GM12873 (cell line): ENCODE results near the gene ERH.

Experiments
- CTCF ChIP-seq: IDR thresholded peaks from 2 replicates; pipeline ENCODE4 v1.5.1; 2012; ENCODE audit warnings: low read depth, mild to moderate bottlenecking, moderate library complexity, low read length, control low read depth; ENCODE audit not compliant: insufficient read depth; ENCODE audit errors: missing control alignments

Gene ERH

GRCh38 chr14:69333791-69334337 lies 64.2 kb downstream of the ERH start:
- no peak for TF ChIP-seq CTCF

- TF ChIP-seq CTCF, result no peak
Observed at GRCh38 chr14:69332782-69333395, 65.2 kb downstream of the ERH start.

- TF ChIP-seq CTCF, result no peak
Observed at GRCh38 chr14:69331206-69331605, 66.9 kb downstream of the ERH start.
